Bronchial epithelial cell (primary cell): ENCODE data around the gene PRKACA. TPM values are rescaled to one million over a fixed set of nuclear protein-coding genes. Genes with fewer than 3 reads are reported as not detected.
"Not testable (repeated sequence)": the region's sequence is repeated elsewhere in the genome, so short reads cannot be mapped to it uniquely, and the experiment has no call there.

Experiments used
- DNase-seq: peaks from one replicate; pipeline ENCODE4 v3.0.0-alpha.2; 2010; ENCODE audit warnings: low read depth
- FAIRE-seq: peaks from 2 replicates; lab custom pipeline; 2011; peaks lifted over from hg19 to GRCh38; lab: Jason Lieb, UNC
- H3K27me3 ChIP-seq: 2 replicates; pipeline ENCODE4 v1.5.1; 2011; ENCODE audit warnings: low read length; ENCODE audit not compliant: control insufficient read depth, insufficient read depth
- H3K36me3 ChIP-seq: 2 replicates; pipeline ENCODE4 v1.5.1; 2011; ENCODE audit warnings: low read length; ENCODE audit not compliant: control insufficient read depth, insufficient read depth
- H3K4me3 ChIP-seq: 2 replicates; pipeline ENCODE4 v1.5.1; 2011; ENCODE audit warnings: mild to moderate bottlenecking, low read depth, low read length, control low read depth
- CTCF ChIP-seq: IDR thresholded peaks from 2 replicates; pipeline ENCODE4 v1.5.1; 2011; ENCODE audit warnings: mild to moderate bottlenecking, moderate library complexity, low read length, control low read depth, inconsistent platforms; ENCODE audit not compliant: insufficient read depth, severe bottlenecking
- total RNA-seq: library from RNA; depleted of rRNA; stranded (reverse); fragments of >200 nt; gene quantifications from 2 replicates; pipeline ENCODE4 v1.2.1, GENCODE V29; 2014

Gene PRKACA
- total RNA-seq, 1 donor from 2014 or later: 13.7 TPM

GRCh38 chr19:14053500-14053899, 64.1 kb downstream of the PRKACA start:
- Histone ChIP-seq H3K4me3 (no peak overlapping the region), H3K36me3 (no peaks in the 10 kb centered on the region), H3K27me3 (peaks cover under 1% of the 10 kb centered on the region)
- DNase-seq (no peak), FAIRE-seq (no peak)
- no peak for TF ChIP-seq CTCF

GRCh38 chr19:14053032-14053431, 64.5 kb downstream of the PRKACA start:
- DNase-seq (no peak), FAIRE-seq (no peak)
- no peak for TF ChIP-seq CTCF
- H3K36me3 ChIP-seq: no peaks in the 10 kb centered on the region
- no peak overlapping the region for H3K4me3 ChIP-seq
- no peaks in the 10 kb centered on the region for H3K27me3 ChIP-seq

GRCh38 chr19:14052470-14052869, 65.1 kb downstream of the PRKACA start:
- H3K36me3 ChIP-seq: no peaks in the 10 kb centered on the region
- no peak for FAIRE-seq
- H3K4me3 ChIP-seq: no peak overlapping the region
- no peak for TF ChIP-seq CTCF
- H3K27me3 ChIP-seq: no peaks in the 10 kb centered on the region
- no peak for DNase-seq

- no peak for TF ChIP-seq CTCF
- FAIRE-seq (no peak), DNase-seq (no peak)
- H3K27me3 ChIP-seq: no peaks in the 10 kb centered on the region
- H3K4me3 ChIP-seq: no peak overlapping the region
- H3K36me3 ChIP-seq: no peaks in the 10 kb centered on the region
Observed at GRCh38 chr19:14051980-14052379, 65.6 kb downstream of the PRKACA start.

- FAIRE-seq, H3K36me3 ChIP-seq, DNase-seq, H3K27me3 ChIP-seq, H3K4me3 ChIP-seq: not testable (repeated sequence)
Observed at GRCh38 chr19:14050961-14051360, 66.6 kb downstream of the PRKACA start.

GRCh38 chr19:14050512-14050911, 67.0 kb downstream of the PRKACA start:
- no peak for FAIRE-seq
- no peak for TF ChIP-seq CTCF

More at GRCh38 chr19:14050512-14050911, 67.0 kb downstream of the PRKACA start:
- DNase-seq: no peak
- Histone ChIP-seq H3K27me3 (no peaks in the 10 kb centered on the region), H3K36me3 (no peaks in the 10 kb centered on the region), H3K4me3 (no peak overlapping the region)
